ENCODE results near the gene IGLON5.

The IGLON5 gene

DNA sequence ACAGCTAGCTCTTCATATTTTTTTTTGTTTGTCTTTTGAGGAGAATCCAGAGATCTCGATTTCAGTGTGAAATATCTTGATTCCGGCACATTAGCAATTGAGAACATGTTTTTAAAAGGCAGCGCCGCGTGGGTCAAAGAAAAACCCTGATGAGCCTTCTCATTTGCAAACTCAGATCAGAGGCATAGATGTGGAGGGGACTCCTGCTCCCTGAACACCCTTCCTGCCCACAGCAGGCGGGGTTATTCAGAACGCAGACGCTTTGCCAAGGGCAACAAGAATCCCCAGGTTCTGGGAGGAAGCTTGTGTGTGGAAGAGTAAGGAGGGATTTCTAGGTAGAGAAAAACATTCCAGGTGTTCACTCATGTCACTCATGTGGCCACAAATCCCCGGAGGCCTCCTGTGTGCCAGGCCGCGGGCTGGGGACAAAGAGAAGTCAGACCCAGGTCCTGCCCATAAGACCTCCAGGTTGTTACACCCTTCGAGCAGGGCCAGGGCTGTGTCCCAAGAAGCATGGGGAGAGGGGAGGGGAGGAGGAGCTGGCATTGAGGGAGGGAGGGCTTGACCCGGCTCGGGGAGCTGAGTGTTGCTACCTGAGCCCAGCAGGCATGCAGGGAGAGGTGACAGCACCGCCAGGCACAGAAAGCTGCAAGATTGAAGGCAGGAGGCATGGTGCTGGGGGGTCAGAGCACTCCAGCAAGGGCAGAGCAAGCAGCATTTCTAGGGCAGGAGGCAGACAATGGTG lies 15.9 kb upstream of the IGLON5 start:
- CTCF ChIA-PET = no interaction called here
- no peak for DNase-seq (ENCODE audit: extremely low spot score)
- POLR2A ChIA-PET = no interaction called here
- no peak for TF ChIP-seq TARDBP (IDR thresholded peaks at IDR 0.05)
- no peak for TF ChIP-seq HDGF (IDR thresholded peaks at IDR 0.05; ENCODE audit: borderline replicate concordance)
- TF ChIP-seq SUZ12 (IDR thresholded peaks at IDR 0.05) = no peak
- TF ChIP-seq L3MBTL2 (conservative IDR thresholded peaks at IDR 0.05) = no peak
- no peak for TF ChIP-seq NFRKB (IDR thresholded peaks at IDR 0.05)
- TF ChIP-seq SP1 (IDR thresholded peaks at IDR 0.05) = no peak
- TF ChIP-seq CTBP1 (IDR thresholded peaks at IDR 0.05; ENCODE audit: borderline replicate concordance) = no peak
- TF ChIP-seq FOXA1 (IDR thresholded peaks at IDR 0.05) = no peak
- TF ChIP-seq PKNOX1 (IDR thresholded peaks at IDR 0.05) = no peak
- no peak for TF ChIP-seq ELF4 (IDR thresholded peaks at IDR 0.05)
- TF ChIP-seq ZNF384 (IDR thresholded peaks at IDR 0.05) = no peak
- no peak for TF ChIP-seq FOXM1 (IDR thresholded peaks at IDR 0.05; ENCODE audit: borderline replicate concordance)
- TF ChIP-seq LEF1 (IDR thresholded peaks at IDR 0.05; ENCODE audit: borderline replicate concordance) = no peak
- no peak for TF ChIP-seq FOXK2 (IDR thresholded peaks at IDR 0.05)

GRCh38 chr19:51296336-51297093 lies 14.9 kb upstream of the IGLON5 start:
- CTCF ChIA-PET = no interaction called here
- DNase-seq (ENCODE audit: extremely low spot score) = no peak
- TF ChIP-seq TARDBP (IDR thresholded peaks at IDR 0.05) (no peak), SP1 (IDR thresholded peaks at IDR 0.05) (no peak), FOXA1 (IDR thresholded peaks at IDR 0.05) (no peak), ARNT (IDR thresholded peaks at IDR 0.05) (no peak), L3MBTL2 (conservative IDR thresholded peaks at IDR 0.05) (no peak), FOXK2 (IDR thresholded peaks at IDR 0.05) (no peak), CTBP1 (IDR thresholded peaks at IDR 0.05; ENCODE audit: borderline replicate concordance) (no peak), FOXM1 (IDR thresholded peaks at IDR 0.05; ENCODE audit: borderline replicate concordance) (no peak), HDGF (IDR thresholded peaks at IDR 0.05; ENCODE audit: borderline replicate concordance) (no peak)

GRCh38 chr19:51297406-51297805 lies 14.0 kb upstream of the IGLON5 start:
- ChIA-PET POLR2A (no interaction called here), CTCF (no interaction called here)
- no peak for TF ChIP-seq PKNOX1 (IDR thresholded peaks at IDR 0.05)
- DNase-seq (ENCODE audit: extremely low spot score) = no peak

More at GRCh38 chr19:51296336-51297093, 14.9 kb upstream of the IGLON5 start:
- POLR2A ChIA-PET = no interaction called here

GRCh38 chr19:51301266-51301665 lies 10.2 kb upstream of the IGLON5 start:
- CTCF ChIA-PET = no interaction called here
- TF ChIP-seq ELF4 (IDR thresholded peaks at IDR 0.05) (no peak), NFRKB (IDR thresholded peaks at IDR 0.05) (no peak), PKNOX1 (IDR thresholded peaks at IDR 0.05) (no peak), FOXK2 (IDR thresholded peaks at IDR 0.05) (no peak), L3MBTL2 (conservative IDR thresholded peaks at IDR 0.05) (no peak), ARNT (IDR thresholded peaks at IDR 0.05) (no peak), SUZ12 (IDR thresholded peaks at IDR 0.05) (no peak), LEF1 (IDR thresholded peaks at IDR 0.05; ENCODE audit: borderline replicate concordance) (no peak), TARDBP (IDR thresholded peaks at IDR 0.05) (no peak), FOXA1 (IDR thresholded peaks at IDR 0.05) (no peak), ZNF384 (IDR thresholded peaks at IDR 0.05) (no peak), CTBP1 (IDR thresholded peaks at IDR 0.05; ENCODE audit: borderline replicate concordance) (no peak), SP1 (IDR thresholded peaks at IDR 0.05) (no peak), FOXM1 (IDR thresholded peaks at IDR 0.05; ENCODE audit: borderline replicate concordance) (no peak), BHLHE40 (IDR thresholded peaks at IDR 0.05; ENCODE audit: borderline replicate concordance) (no peak)
- POLR2A ChIA-PET = no interaction called here

GRCh38 chr19:51305479-51305878 lies 6.0 kb upstream of the IGLON5 start:
- DNase-seq (ENCODE audit: extremely low spot score) = no peak
- TF ChIP-seq TARDBP (IDR thresholded peaks at IDR 0.05) = no peak
- no peak for TF ChIP-seq SUZ12 (IDR thresholded peaks at IDR 0.05)
- TF ChIP-seq HDGF (IDR thresholded peaks at IDR 0.05; ENCODE audit: borderline replicate concordance) = no peak
- no peak for TF ChIP-seq FOXK2 (IDR thresholded peaks at IDR 0.05)
- TF ChIP-seq FOXA1 (IDR thresholded peaks at IDR 0.05) = no peak
- TF ChIP-seq CTBP1 (IDR thresholded peaks at IDR 0.05; ENCODE audit: borderline replicate concordance) = no peak
- TF ChIP-seq ELF4 (IDR thresholded peaks at IDR 0.05) = no peak
- no peak for TF ChIP-seq SP1 (IDR thresholded peaks at IDR 0.05)
- TF ChIP-seq ARNT (IDR thresholded peaks at IDR 0.05) = no peak
- TF ChIP-seq FOXM1 (IDR thresholded peaks at IDR 0.05; ENCODE audit: borderline replicate concordance) = no peak
- no peak for TF ChIP-seq BHLHE40 (IDR thresholded peaks at IDR 0.05; ENCODE audit: borderline replicate concordance)
- TF ChIP-seq ZNF384 (IDR thresholded peaks at IDR 0.05) = no peak
- TF ChIP-seq L3MBTL2 (conservative IDR thresholded peaks at IDR 0.05) = no peak
- TF ChIP-seq LEF1 (IDR thresholded peaks at IDR 0.05; ENCODE audit: borderline replicate concordance) = no peak
- TF ChIP-seq PKNOX1 (IDR thresholded peaks at IDR 0.05) = no peak
- ChIA-PET POLR2A (no interaction called here), CTCF (no interaction called here)

More at GRCh38 chr19:51301266-51301665, 10.2 kb upstream of the IGLON5 start:
- DNase-seq (ENCODE audit: extremely low spot score) = no peak
